Keratinocyte (primary cell): ENCODE measurements around the gene CDKN2AIPNL. TPM values are rescaled to one million over a fixed set of nuclear protein-coding genes. Genes with fewer than 3 reads are reported as not detected.

Experiments used
- DNase-seq: peaks from one replicate; pipeline ENCODE4 v3.0.0-alpha.2; 2011; ENCODE audit warnings: low read depth, missing footprints, low spot score
- FAIRE-seq: peaks from 2 replicates; lab custom pipeline; 2011; peaks lifted over from hg19 to GRCh38; lab: Jason Lieb, UNC
- H2AFZ ChIP-seq: 2 replicates; pipeline ENCODE4 v1.6.0; 2012; ENCODE audit warnings: low read length, control low read depth, inconsistent platforms; ENCODE audit not compliant: control insufficient read depth
- H3K27ac ChIP-seq: 2 replicates; pipeline ENCODE4 v1.5.1; 2011; ENCODE audit warnings: low read length; ENCODE audit not compliant: control insufficient read depth, insufficient read depth
- H3K27me3 ChIP-seq: 3 replicates; pipeline ENCODE4 v1.6.0; 2011; ENCODE audit warnings: low read length; ENCODE audit not compliant: control insufficient read depth, insufficient read depth; ENCODE audit errors: extremely low read depth
- H3K36me3 ChIP-seq, 2 experiments: 2 replicates in 1 of 2; 3 replicates in 1 of 2; pipeline ENCODE4 v1.5.1; 2011; ENCODE audit warnings: low read length in 2 of 2, mild to moderate bottlenecking in 1 of 2; ENCODE audit not compliant: control insufficient read depth in 2 of 2, insufficient read depth in 2 of 2; ENCODE audit errors: extremely low read depth in 1 of 2
- H3K4me1 ChIP-seq: 3 replicates; pipeline ENCODE4 v1.5.1; 2011; ENCODE audit warnings: low read length; ENCODE audit not compliant: control insufficient read depth, insufficient read depth; ENCODE audit errors: extremely low read depth
- H3K4me2 ChIP-seq: 3 replicates; pipeline ENCODE4 v1.6.0; 2011; ENCODE audit warnings: low read depth, low read length; ENCODE audit not compliant: control insufficient read depth, insufficient read depth; ENCODE audit errors: extremely low read depth
- H3K4me3 ChIP-seq, 3 experiments: fragments of 200-600 bp in 1 of 3; sonication (generic) in 1 of 3; 2 replicates in 2 of 3; 3 replicates in 1 of 3; pipeline ENCODE4 v1.5.1; 2011 to 2016; ENCODE audit warnings: low read length in 3 of 3, mild to moderate bottlenecking in 3 of 3, control low read depth in 2 of 3, inconsistent platforms in 1 of 3, low read depth in 1 of 3, mixed read lengths in 1 of 3, mixed run types in 1 of 3, moderate library complexity in 1 of 3; ENCODE audit not compliant: control insufficient read depth in 2 of 3, insufficient read depth in 2 of 3; ENCODE audit errors: extremely low read depth in 1 of 3
- H3K79me2 ChIP-seq: 2 replicates; pipeline ENCODE4 v1.6.0; 2012; ENCODE audit warnings: low read length; ENCODE audit not compliant: control insufficient read depth, insufficient read depth
- H3K9ac ChIP-seq: 3 replicates; pipeline ENCODE4 v1.6.0; 2011; ENCODE audit warnings: low read length; ENCODE audit not compliant: control insufficient read depth, insufficient read depth; ENCODE audit errors: extremely low read depth
- H3K9me1 ChIP-seq: 3 replicates; pipeline ENCODE4 v1.6.0; 2011; ENCODE audit warnings: low read length; ENCODE audit not compliant: control insufficient read depth, insufficient read depth; ENCODE audit errors: extremely low read depth
- H3K9me3 ChIP-seq: 2 replicates; pipeline ENCODE4 v1.5.1; 2012; ENCODE audit warnings: low read depth, low read length; ENCODE audit not compliant: control insufficient read depth
- H4K20me1 ChIP-seq: 3 replicates; pipeline ENCODE4 v1.6.0; 2011; ENCODE audit warnings: low read length; ENCODE audit not compliant: control insufficient read depth, insufficient read depth; ENCODE audit errors: extremely low read depth
- CTCF ChIP-seq, 3 experiments: IDR thresholded peaks in 1 of 3; conservative IDR thresholded peaks in 1 of 3; optimal IDR thresholded peaks in 1 of 3; 2 replicates in 2 of 3; 3 replicates in 1 of 3; pipeline versions ENCODE3 to v1.5.1; 2011; ENCODE audit warnings: low read length in 3 of 3, mild to moderate bottlenecking in 3 of 3, moderate library complexity in 2 of 3, control low read depth in 1 of 3, inconsistent platforms in 1 of 3; ENCODE audit not compliant: insufficient read depth in 2 of 3; ENCODE audit errors: extremely low read depth in 1 of 3
- EZH2 ChIP-seq: IDR thresholded peaks from one replicate; pipeline ENCODE4 v1.6.1; 2012; ENCODE audit warnings: inconsistent platforms, mild to moderate bottlenecking, low read length, moderate library complexity
- dilution Hi-C: fragments of 300-500 bp; cut with MboI; formaldehyde crosslinking; loops from one replicate; pipeline ENCODE4 v1.7.0; 2020; ENCODE audit warnings: low sequenced_read_pairs; ENCODE audit not compliant: extremely low pct_ligation_motif_present
- polyA plus RNA-seq, 5 experiments: library from polyadenylated mRNA; depleted of rRNA in 3 of 5; stranded (reverse) in 3 of 5; stranded (forward) in 1 of 5; unstranded in 1 of 5; fragments of >200 nt; gene quantifications; 1 replicate in 1 of 5; 2 replicates in 3 of 5; 3 replicates in 1 of 5; pipeline versions ENCODE4 v1.2.1 to v1.2.3, GENCODE V29; 2011 to 2012; ENCODE audit warnings: missing spikeins in 2 of 5, low read depth in 1 of 5, low replicate concordance in 1 of 5

The CDKN2AIPNL gene
- polyA plus RNA-seq, 1 donor (not counting 4 experiments of a cell fraction or from before 2014, with no cell fraction given): 28.4 TPM

GRCh38 chr5:134449167-134449566 is 37.5 kb upstream of the CDKN2AIPNL start:
- Histone ChIP-seq H3K27me3 (no peaks in the 10 kb centered on the region), H4K20me1 (no peaks in the 10 kb centered on the region), H3K27ac (no peak overlapping the region), H3K9me3 (no peaks in the 10 kb centered on the region), H3K4me3 (no peak overlapping the region), H2AFZ (no peak overlapping the region), H3K9me1 (no peaks in the 10 kb centered on the region), H3K79me2 (no peaks in the 10 kb centered on the region), H3K36me3 (no peaks in the 10 kb centered on the region), H3K4me1 (peaks cover 17% of the 10 kb centered on the region), H3K4me2 (no peak overlapping the region), H3K9ac (no peak overlapping the region)
- DNase-seq: no peak
- FAIRE-seq: peak; percentile 69
- dilution Hi-C loops: no loop called here
- TF ChIP-seq EZH2: no peak
- TF ChIP-seq CTCF (optimal IDR thresholded peaks at IDR 0.05 in 1 of 3, IDR thresholded peaks at IDR 0.05 in 1 of 3, conservative IDR thresholded peaks at IDR 0.05 in 1 of 3; ENCODE audit: extremely low read depth in 1 of 3, insufficient read depth in 2 of 3, low read length in 3 of 3): no peak

GRCh38 chr5:134447815-134448520 is 36.3 kb upstream of the CDKN2AIPNL start:
- no peak overlapping the region for H3K4me3 ChIP-seq
- no peaks in the 10 kb centered on the region for H3K27me3 ChIP-seq
- TF ChIP-seq EZH2: no peak
- no peak for TF ChIP-seq CTCF (optimal IDR thresholded peaks at IDR 0.05 in 1 of 3, IDR thresholded peaks at IDR 0.05 in 1 of 3, conservative IDR thresholded peaks at IDR 0.05 in 1 of 3; ENCODE audit: extremely low read depth in 1 of 3, insufficient read depth in 2 of 3, low read length in 3 of 3)
- H3K79me2 ChIP-seq: no peaks in the 10 kb centered on the region
- H3K36me3 ChIP-seq: no peaks in the 10 kb centered on the region
- no peaks in the 10 kb centered on the region for H4K20me1 ChIP-seq
- FAIRE-seq (no peak), DNase-seq (no peak)
- no peak overlapping the region for H3K9ac ChIP-seq
- H3K4me1 ChIP-seq: peaks cover 17% of the 10 kb centered on the region
- dilution Hi-C loops: no loop called here
- no peak overlapping the region for H2AFZ ChIP-seq
- no peak overlapping the region for H3K27ac ChIP-seq
- no peak overlapping the region for H3K4me2 ChIP-seq
- H3K9me1 ChIP-seq: no peaks in the 10 kb centered on the region
- H3K9me3 ChIP-seq: no peaks in the 10 kb centered on the region
